ENCODE results near the gene MICAL3.
A peak's percentile ranks its signal among the peaks of the same experiment; 100 is the strongest.
"Not testable (repeated sequence)": the region's sequence is repeated elsewhere in the genome, so short reads cannot be mapped to it uniquely, and the experiment has no call there.

Gene MICAL3

DNA sequence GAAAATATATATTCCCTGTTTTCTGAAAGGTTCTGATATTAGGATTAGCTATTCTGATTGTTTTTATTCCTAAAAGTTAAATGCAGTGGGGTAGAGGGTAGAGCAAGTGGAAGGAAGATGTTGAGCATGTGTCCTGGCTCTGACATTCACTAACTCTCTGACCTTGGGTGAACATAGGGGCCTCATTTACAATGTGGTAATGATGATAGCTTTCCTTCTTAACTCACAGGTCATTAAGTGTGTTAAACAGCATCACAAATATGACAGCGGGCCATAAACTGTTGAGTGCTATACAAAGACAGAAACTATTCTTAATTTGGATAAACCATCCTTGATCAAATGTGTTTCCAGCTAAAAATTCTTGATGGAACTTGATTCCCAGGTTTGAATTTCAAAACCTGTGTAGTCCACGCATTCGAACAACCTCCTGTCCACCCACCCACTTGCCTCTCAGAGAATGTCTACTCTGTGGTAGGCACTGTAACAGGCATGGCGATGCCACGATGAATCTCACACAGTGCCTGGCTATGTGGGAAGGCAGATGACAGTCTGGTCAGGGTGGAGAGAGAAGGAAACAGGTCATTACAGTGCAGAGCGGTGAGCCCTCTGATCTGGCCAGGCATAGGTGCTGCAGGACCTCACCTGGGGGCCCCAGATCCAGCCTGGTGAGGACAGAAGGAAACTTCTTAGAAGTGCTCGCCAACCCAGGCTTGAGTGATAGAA, 34.2 kb upstream of the MICAL3 start:
- no peak for DNase-seq

DNA sequence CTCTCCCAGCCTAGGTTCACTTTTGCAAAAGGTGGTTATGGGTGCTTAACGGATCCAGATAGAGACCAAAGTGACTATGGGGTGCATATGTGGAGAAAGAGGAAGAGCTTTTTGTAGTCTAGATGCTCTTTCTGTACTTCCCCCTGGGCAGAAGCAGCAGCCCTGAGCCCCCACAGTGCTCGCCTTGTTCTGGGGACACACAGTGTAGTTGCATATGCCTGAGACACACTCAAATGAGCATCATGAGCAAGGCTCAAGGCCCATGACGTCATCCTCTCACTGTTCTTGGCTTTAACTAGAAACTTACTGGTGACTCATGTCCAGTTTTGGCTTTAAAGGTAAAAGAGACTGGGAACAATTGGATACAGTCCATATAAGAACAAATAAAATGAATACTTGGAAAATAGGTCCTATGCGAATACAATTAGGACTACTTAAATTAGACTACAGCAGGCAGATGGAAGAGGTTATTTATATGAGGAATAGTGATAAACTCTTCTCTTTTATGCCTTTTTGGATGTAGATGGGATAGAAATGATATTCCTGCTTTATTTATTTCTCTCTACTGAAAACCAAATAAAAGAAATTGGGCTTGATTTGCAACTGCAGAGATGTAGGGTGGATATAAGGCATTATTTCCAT, 33.3 kb upstream of the MICAL3 start:
- peak; percentile 59 to 89 for DNase-seq

DNA sequence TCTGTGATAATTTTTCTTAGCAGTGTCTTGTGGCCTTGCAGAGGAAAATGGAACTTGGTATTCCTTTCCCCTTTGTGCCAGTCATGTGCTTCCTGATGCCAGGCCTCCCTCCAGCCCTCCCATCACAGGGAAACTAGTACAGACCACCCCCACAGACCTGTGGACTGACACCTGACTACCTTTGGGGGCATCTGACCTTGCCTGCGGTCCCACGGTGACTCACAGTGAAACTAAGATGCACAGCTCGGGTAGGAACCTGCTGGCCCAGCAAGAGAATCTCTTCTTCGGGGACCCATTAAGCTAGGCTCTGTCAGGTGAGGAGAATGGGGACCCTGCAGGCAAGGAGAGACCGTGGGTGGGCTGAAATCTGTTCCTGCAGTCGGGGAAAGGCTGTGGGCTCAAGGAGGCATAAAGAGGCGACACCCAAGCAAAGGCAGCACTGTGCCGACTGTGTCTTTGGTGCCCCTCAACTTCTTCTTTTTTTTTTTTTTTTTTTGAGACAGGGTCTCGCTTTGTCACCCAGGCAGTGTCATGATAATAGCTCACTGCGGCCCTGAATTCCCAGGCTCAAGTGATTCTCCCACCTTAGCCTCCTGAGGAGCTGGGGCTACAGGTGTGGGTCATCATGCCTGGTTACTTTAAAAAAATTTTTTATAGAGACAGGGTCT, 32.6 kb upstream of the MICAL3 start:
- DNase-seq: no peak

DNA sequence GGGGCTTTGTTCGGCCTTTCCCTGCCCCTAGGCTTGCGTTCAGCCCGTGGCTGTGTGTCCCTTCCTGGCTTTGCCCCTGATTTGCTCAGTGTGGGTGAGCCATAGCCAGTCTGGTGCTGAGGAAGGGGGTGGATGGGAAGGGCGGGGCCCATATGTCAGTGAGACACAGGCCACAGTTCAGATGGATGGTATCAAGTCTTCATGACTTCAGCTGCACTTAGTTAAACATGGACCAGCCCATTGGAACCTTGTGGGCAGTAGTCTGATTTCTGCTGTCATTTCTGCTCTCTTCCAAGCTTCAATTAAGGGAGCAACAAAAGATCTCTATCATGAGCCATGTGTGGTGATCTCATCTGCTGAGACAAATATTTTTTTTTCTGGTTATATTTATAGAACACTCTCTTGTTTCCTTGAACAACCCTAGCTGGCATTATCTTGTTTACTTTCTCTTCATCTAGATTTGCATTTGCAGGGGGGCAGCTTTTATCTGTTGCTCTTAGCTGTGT, 31.9 kb upstream of the MICAL3 start:
- DNase-seq: peak; percentile 16 to 77

DNA sequence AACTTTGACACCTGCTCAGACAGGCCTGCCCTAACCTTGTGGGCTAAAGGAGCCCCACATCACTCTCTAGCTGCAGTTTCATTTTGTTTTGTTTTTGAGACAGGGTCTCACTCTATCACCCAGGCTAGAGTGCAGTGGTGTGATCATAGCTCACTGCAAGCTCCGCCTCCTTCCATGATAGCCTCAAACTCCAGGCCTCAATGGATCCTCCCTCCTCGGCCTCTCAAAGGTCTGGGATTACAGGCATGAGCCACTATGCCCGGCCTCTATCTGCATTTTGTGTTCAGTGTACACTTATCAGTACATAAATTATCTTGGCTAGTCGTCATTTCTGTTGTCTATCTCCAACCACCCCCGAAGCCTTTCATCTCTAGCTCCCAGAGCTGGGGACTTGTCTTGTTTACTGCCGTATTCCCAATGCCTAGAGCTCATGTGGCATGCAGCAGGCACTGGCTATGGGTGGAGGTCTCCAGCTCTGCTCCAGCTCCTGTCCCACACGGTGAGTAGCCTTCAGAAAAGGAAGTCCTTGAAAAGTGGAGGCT, 31.3 kb upstream of the MICAL3 start:
- no peak for DNase-seq

DNA sequence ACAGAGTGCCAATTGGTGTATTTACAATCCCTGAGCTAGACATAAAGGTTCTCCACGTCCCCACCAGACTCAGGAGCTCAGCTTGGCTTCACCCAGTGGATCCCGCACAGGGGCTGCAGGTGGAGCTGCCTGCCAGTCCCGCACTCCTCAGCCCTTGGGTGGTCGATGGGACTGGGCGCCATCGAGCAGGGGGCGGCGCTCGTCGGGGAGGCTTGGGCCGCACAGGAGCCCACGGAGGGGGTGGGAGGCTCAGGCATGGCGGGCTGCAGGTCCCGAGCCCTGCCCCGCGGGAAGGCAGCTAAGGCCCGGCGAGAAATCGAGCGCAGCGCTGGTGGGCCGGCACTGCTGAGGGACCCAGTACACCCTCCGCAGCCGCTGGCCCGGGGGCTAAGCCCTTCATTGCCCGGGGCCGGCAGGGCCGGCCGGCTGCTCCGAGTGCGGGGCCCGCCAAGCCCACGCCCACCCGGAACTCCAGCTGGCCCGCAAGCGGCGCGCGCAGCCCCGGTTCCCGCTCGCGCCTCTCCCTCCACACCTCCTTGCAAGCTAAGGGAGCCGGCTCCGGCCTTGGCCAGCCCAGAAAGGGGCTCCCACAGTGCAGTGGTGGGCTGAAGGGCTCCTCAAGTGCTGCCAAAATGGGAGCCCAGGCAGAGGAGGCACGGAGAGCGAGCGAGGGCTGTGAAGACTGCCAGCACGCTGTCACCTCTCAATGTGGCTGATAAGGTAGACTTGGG, 29.0 kb upstream of the MICAL3 start:
- DNase-seq: not testable (repeated sequence)

DNA sequence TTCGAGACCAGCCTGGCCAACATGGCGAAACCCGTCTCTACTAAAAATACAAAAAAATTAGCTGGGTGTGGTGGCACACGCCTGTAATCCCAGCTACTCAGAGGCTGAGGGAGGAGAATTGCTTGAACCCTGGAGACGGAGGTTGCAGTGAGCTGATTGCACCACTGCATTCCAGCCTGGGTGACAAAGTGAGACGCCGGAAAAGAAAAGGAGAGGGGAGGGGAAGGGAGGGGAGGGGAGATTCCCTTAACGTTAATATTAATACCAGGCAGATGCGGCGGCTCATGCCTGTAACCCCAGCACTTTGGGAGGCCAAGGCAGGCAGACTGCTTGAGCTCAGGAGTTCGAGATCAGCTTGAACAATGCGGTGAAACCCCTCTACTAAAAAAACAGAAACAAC, 26.8 kb upstream of the MICAL3 start:
- DNase-seq: not testable (repeated sequence)

DNA sequence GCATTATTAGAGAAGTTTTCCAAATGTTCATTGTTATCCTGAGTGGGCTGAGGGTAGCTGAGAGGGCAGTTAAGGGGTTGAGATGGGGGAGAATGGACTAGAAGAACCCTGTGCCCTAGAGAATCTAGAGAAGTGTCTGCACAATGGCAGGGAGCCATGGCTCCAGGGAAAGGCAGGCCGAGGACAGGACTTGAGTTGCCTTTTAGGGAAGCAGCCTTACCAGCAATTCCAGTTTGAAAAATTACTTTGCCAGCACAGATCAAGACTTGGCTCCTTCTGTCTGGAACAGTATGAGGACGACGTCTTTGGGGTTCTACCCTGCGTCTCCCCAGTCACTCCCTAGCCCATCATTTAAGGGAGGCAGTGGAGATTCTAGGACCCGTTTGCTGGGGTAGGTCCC, 25.7 kb upstream of the MICAL3 start:
- DNase-seq: no peak

DNA sequence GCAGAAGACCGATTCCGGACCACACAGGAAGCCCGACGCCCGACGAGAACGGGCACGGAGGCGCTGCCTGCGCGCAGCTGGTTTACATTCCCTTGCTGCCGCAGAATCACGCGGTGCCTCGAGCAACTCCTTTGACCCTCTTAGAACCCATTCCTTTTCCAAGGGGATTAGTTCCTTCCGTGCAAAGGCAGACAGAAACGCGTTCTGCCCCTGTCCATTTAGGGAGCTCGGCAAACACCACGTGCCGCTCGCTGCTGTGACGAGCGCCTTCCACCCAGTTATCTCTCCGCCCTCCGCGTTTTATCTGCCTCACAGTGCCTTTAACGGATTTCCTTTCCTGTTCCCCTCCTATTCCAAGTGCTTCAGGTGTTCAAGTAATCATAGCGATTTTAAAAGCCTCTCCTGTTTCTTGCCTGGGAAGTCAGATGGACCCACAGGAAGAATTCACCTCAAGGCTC, 24.1 kb upstream of the MICAL3 start:
- DNase-seq: no peak

DNA sequence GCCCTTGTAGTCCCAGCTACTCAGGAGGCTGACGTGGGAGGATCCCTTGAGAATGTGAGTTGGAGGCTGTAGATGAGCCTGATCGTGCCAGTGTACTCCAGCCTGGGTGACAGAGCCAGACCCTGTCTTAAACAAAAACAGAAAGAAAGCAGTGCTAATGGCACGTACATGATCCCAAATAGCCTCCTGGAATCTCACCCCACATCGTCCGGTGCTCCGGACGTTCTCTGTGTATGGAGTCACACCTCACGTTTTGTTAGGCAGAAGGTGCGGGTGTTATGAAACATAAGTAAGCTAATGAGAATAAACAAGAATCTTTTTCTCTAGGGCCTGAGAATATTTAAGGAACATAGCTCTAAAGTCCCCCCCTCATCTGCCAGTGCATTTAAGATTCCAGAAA, 23.7 kb upstream of the MICAL3 start:
- no peak for DNase-seq

DNA sequence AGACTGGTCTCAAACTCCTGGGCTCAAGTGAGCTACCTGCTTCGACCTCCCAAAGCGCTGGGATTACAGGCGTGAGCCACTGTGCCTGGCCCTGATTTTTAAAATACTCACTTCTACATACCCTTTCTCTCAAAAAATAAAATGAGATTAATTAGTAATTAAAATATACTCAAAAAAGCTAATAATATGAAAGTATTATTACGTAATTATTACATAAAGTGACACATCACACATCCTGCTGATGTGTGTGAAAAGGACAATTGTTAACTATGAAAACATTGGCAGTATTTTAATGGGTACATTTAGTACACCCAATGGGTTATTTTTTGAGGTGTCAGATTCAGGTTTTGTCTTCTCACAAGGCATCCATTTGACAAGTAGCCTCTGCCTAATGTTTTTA, 21.4 kb upstream of the MICAL3 start:
- DNase-seq: no peak

DNA sequence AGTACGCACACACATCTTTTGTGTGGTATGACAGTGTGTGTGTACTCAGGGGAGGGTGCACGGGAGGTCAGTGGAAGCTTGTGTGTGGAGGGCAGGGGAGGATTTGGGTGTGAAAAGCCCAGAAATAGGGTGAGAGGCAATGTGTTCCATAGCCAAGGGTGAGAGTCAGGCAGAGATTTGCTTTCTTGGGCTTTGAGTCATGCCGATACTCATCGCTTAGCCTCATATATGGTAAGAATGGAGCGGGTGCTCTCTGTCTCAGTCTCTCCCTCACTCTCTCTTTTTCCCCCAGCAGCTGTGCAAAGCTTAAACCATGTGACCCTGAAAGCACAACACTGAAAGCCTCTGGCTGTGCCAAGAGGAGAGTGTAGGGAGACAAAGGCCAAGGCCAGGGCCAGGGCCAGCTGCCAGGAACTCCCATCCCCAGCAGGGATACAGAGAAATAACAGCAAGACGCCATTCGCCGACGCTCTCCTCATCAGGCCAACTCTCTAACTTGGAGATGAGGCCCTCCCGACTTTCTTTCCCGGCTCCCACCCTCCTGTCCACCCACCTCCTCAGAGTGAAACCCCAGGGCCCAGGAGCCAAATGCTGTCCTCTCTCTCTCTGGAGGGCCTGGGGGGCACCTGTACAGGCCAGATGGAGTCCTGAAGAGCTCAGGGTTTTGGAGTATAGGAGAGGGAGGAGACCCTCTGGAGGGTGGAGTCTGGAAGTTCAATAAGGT, 20.3 kb upstream of the MICAL3 start:
- DNase-seq: no peak

DNA sequence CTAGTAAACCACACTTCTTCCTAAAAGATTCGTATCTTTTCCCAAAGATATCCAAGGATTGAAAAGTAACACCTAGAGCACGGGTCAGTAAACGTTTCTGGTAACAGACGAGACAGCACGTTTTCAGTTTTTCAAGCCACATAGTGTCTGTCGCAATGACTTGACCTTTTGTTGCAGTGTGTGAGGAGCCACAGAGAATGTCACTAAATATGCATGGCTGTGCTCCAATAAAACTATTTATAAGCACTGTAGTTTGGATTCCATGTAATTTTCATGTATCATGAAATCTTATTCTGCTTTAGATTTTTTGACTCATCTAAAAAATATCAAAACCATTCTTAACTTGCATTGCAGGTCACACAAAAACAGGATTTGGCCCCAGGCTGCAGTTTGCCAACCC, 18.3 kb upstream of the MICAL3 start:
- no peak for DNase-seq

DNA sequence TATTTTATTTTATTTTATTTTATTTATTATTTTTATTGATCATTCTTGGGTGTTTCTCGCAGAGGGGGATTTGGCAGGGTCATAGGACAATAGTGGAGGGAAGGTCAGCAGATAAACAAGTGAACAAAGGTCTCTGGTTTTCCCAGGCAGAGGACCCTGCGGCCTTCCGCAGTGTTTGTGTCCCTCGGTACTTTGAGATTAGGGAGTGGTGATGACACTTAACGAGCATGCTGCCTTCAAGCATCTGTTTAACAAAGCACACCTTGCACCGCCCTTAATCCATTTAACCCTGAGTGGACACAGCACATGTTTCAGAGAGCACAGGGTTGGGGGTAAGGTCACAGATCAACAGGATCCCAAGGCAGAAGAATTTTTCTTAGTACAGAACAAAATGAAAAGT, 16.5 kb upstream of the MICAL3 start:
- DNase-seq: not testable (repeated sequence)

DNA sequence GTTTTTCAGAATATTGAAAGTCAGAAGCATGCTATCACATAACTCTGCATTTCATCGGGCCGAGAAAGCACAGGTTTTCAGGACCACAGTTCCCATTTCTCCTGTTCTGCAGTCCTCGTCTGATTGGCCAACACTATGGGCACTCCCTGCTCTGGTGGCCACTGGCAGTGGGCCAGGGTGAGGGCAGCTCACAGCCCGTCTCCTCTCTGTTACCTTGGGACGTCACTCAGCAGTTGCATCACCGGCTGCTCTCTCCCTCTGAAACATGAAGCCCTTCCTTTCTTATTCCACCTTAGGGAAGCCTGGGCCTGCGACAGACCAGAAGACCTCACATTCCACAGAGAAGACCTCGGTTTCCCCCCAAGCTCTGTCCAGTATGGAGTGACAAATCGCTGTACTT, 11.4 kb upstream of the MICAL3 start:
- DNase-seq: no peak

DNA sequence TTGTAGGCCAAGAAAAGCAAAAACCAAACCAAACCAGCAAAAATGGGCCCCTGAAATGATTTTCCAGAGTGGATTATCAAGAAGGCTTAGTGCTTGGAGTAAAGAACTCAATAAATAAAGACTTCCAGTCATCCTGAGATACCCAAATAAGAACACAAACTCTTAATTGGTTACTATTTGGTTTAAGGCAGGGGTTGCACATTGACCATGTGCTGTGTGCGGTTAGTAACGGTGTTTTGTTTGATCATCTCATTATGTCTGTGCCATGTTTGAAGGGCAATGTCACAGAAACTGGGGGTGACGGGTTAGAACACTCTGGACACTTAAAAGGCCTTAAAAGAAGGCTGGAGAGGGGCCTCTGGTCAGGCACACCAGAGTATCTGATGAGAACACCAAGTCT, 9.7 kb upstream of the MICAL3 start:
- no peak for DNase-seq

DNA sequence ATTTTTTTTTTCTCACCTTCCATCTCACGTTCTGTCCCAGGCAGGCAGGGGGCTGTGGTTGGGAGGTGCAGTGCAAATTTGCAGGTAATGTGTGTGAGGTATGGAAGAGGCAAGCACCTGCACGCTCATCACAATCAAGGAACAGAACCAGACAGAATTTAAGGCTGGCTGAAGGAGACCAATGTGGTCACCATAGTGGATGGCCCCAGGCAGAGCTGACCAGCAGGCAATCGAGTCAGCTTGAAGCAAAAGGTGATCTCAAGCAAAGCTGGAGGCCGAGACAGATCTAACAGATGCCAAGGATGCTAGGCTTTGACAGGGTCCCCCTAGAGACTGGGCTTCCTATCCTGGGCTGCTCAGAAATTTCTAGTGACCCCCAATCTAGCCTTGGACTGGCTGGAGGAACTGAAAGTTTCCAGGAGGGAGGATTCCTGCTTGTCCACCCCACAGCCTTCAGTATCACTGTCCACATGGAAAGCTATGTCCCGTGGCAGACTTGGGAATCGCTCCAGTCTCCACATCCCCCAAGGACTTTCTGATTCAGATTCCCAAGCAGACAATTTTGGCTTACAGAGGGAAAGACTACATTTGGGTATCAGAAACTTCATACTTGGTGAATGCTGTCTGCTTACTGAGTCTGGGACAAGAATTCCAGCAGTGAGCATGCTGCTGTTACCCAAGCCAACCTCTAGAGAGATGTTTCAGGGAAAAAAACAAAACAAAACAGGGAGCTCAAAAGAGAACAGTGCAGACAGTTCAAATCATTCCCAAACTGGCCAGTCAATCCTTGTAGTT, 9.0 kb upstream of the MICAL3 start:
- no peak for DNase-seq

DNA sequence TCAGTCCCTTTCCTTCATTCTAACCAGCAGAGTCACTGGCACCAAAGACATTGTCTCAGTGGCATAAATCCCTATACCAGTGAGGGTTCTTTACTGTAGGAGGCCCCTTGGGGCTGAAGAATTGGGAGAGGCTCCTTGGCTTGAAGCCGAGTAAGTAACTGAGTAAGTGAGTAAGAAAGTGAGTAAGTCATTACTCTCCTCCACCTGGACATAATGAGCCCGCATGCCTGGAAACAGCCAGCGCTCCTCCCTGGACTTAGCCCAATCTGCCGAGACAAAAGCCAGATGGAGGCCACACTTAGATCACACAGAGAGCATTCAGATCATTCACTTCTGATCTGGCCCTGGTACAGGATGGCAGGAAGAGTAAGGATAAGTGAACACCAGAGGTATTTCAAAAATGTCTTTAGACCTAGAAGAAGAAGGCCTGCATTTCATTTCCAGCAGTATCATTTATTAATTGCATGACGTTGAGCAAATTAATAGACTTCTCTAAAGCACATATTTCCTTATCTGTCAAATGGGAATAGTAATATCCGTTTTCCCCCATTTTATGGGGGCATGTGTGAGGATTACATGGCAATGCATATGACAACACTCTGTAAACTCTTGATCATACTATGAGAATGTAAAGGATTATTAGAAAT, 8.2 kb upstream of the MICAL3 start:
- no peak for DNase-seq

DNA sequence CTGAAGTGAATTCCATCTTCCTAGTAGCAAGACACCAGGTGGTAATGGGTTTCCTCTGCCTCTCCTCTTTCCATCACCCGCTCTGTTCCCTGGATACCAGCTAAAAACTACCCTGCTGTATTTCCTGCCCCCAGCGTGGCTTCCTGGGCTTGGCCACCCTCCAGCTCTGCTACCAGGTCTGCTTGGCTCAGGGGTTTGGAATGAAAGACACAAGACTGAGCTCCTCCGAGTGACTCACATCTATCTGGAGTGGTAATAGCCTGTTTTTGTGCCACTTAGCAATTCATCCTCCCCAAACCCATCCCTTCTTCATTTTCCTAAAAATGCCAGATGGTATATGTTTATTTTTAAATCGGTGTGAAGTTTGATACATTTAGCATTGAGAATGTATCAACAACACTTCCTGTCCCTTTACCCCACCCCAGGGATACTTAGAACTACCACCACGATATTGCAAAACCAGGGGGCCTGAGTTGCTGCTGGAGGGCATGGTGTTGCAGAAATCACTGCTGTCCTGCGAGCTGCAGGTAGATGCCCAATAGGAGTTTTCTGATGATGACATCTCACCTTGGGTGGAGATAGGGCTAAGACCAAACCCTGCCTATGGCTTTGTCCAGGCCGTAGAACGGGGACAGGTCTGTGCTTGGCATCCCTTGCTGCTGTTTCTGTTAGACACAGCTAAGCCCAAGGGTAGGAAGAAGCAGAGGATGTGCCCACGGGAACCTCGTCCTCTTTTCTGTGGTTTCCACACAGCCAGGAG, 7.5 kb upstream of the MICAL3 start:
- DNase-seq: no peak

DNA sequence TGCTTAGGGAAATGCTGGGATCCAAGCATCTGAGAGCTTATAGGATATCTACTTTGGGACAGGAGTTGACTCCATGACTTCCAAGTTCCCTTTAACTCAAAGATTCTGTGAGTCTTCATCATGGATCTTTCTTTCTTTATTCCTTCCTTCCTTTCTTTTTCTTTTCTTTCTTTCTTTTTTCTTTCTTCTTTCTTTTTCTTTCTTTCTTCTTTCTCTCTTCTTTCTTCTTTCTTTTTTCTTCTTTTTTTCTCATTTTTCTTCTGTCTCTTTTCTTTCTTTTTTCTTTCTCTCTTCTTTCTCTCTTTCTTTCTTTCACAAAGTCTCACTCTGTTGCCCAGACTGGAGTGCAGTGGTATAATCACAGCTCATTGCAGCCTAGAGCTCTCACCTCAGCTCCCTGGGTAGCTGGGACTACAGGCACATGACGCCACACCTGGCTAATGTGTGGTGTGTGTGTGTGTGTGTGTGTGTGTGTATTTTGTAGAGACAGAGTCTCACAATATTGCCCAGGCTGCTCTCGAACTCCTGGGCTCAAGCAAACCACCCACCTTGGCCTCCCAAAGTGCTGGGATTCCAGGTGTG, 5.4 kb upstream of the MICAL3 start:
- no peak for DNase-seq
